GM21367 (cell line): ENCODE measurements around the gene MYO15A.

Source experiments
- ATAC-seq: cut with Tn5 transposase; IDR thresholded peaks from one replicate; pipeline ENCODE4 v1.9.1; 2021; ENCODE audit not compliant: unreplicated experiment

The MYO15A gene, protein sequence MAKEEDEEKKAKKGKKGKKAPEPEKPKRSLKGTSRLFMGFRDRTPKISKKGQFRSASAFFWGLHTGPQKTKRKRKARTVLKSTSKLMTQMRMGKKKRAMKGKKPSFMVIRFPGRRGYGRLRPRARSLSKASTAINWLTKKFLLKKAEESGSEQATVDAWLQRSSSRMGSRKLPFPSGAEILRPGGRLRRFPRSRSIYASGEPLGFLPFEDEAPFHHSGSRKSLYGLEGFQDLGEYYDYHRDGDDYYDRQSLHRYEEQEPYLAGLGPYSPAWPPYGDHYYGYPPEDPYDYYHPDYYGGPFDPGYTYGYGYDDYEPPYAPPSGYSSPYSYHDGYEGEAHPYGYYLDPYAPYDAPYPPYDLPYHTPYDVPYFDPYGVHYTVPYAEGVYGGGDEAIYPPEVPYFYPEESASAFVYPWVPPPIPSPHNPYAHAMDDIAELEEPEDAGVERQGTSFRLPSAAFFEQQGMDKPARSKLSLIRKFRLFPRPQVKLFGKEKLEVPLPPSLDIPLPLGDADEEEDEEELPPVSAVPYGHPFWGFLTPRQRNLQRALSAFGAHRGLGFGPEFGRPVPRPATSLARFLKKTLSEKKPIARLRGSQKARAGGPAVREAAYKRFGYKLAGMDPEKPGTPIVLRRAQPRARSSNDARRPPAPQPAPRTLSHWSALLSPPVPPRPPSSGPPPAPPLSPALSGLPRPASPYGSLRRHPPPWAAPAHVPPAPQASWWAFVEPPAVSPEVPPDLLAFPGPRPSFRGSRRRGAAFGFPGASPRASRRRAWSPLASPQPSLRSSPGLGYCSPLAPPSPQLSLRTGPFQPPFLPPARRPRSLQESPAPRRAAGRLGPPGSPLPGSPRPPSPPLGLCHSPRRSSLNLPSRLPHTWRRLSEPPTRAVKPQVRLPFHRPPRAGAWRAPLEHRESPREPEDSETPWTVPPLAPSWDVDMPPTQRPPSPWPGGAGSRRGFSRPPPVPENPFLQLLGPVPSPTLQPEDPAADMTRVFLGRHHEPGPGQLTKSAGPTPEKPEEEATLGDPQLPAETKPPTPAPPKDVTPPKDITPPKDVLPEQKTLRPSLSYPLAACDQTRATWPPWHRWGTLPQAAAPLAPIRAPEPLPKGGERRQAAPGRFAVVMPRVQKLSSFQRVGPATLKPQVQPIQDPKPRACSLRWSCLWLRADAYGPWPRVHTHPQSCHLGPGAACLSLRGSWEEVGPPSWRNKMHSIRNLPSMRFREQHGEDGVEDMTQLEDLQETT (N-terminal part only)

DNA sequence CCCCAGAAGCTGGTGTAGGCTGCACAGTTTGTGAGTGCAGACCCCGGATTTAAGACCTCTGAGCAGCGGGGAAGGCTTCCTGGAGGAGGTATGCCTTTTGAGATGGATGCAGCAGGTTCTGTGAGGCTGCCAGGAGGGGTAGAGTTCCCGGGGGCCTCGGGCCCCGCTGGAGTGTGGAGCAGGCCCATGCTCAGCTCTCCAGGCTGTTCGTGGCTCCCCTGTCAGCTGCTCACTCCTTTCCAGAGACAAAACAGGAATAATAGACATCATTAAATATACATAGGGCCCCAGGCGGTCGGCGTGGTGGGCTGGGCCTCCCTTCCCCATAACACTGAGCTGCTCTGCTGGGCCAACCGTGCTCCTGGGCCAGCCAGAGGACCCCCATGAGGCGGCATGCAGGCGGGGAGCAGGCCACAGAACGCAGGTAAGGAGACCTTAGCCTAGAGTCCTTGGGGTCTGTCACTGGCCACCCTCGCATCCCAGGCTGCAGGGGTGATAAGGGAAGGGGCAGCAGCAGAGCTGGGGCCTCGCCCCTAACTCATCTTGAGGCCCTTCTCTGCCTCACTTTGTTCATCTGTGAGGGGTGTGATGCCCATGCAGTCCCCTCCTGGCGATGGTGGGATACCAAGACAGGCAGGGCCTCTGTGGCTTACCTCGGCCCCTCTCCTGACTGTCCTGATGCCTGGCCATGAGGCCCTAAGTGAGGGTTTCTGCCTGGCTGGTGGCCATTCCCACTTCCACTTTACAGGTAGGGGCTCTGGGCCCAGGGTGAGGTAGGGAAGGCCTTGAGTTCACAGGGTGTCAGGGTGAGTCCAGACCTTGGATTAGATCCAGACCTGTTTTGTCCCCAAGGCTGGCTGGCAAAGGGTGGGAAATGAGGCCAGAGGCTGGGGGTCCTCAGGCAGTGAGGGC lies at the start of gene MYO15A:
TSS of gene MYO15A (plus strand) at position 356 of the 912 bp plus-strand sequence. CDS start 10,045 bp downstream, outside the sequence.
- ATAC-seq: no peak

DNA sequence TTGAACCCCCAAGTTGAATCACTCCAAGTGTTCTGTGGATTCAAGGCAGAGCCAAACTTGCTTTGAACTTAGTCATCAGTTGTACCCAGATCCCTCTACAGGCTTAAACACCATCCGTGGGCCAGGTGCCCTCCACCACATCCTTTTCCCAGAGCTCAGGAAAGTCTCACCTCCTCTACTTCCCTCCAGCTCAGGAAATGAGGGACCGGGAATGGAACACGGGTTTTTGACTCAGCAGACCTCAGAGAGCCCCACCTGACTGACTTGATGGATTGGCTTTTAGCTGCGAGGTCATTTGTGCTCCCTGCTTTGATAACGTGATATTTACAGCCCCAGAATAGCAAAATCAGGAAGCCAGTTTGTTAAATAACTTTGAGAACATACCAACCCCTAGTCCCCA lies 49.3 kb upstream of the MYO15A start:
- no peak for ATAC-seq

DNA sequence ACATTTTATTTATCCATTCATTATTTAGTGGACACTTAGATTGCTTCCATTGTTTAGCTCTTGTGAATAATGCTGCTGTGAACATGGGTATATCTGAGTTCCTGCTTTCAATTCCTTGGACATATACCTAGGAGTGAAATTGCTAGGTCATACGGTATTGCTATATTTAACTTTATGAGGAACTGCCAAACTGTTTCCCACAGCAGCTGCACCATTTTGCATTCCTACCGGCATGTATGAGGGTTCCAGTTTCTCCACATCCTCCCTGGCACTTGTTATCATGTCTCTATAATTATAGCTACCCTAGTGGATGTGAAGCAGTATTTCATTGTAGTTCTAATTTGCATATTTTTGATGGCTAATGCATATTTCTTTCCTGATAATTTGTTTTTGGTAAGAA lies 44.5 kb upstream of the MYO15A start:
- ATAC-seq: no peak

DNA sequence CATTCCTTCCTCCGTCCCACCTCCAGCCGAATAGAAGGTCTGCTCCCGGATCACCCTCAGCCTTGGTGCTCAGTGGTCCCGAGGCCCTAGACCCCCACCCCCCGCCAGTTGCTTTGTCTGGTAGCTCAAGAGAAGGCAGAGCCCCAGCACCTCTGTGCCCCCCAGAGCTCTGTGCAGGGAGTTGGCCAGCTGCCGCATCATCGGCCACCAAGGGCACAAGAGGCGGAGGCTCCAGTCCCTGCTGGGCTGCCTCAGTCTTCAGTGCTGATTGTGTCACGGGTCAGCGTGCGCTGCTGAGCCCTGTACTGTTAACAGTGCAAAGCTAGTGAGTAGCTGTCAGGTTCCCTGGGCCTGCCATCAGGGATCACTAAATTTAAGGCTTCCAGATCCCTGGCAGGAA lies 43.0 kb upstream of the MYO15A start:
- ATAC-seq: no peak

DNA sequence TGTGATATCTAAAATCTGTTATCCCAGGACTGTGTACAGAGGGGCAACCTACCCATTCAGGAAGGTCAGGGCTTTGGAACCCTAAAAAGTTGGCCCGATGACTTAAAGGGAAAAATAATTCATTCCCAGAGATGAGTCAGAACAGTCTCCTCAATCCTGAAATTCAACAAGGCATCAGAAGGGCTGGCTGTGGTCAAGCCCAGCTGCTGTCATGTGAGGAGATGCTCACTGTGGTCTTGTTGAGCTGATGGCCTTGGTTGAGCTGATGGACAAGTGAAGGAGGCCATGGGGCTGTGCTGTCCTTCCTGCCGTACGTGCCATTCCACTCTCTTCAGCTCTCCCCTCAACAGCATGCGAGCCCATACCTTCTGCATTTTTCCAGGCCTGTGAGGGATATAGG lies 41.7 kb upstream of the MYO15A start:
- no peak for ATAC-seq

DNA sequence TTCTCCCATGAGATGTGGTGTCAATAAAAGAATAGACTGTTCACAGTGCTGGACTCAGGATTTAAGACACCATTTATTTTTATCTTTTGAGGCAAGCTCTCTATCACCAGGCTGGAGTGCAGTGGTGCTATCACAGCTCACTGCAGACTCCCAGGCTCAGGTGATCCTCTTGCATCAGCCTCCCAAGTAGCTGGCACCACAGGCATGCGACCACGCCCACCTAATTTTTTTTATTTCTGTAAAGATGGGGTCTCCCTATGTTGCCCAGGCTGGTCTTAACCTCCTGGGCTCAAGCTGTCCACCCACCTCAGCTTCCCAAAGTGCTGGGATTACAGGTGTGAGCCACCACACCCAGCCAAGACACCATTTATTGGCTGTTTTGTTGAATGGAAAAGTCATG lies 39.5 kb upstream of the MYO15A start:
- no peak for ATAC-seq

DNA sequence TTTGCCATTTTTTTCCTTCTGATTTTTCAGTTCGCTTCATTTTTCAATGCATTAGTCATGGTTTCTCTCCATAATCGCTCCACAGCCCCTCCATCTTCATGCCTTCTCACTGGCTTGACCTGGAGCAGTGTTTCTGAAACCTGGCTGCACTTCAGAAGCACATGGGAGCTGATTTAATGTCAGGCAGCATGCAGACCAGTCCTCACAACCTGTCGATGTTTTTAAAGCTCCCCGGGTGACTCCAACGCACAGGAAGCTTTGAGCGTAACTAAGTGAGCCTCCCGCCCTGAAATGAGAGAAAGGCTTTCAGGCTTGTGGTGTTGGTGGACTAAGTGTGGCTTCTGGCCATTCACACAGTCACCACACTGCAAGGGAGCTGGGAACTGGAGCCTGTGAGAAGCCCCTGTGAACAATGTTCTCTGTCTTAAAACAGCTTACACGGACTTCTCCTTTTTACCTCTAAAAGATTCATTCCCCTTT lies 37.7 kb upstream of the MYO15A start:
- no peak for ATAC-seq

DNA sequence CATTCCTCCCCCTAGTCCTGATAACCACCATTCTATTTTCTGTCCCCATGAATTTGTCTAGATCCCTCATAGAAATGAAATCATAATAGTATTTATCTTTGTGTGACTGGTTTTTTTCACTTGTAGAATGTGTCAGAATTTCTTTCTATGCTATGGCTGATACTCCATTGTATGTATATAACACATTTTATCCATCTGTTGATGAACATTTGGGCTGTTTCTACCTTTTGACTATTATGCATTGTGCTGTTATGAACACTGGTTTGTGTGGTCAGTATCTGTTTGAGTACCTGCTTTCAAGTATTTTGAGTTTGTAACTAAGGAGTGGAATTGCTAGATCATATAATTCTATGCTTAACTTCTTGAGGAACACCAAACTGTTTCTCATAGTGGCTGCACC lies 36.8 kb upstream of the MYO15A start:
- no peak for ATAC-seq

DNA sequence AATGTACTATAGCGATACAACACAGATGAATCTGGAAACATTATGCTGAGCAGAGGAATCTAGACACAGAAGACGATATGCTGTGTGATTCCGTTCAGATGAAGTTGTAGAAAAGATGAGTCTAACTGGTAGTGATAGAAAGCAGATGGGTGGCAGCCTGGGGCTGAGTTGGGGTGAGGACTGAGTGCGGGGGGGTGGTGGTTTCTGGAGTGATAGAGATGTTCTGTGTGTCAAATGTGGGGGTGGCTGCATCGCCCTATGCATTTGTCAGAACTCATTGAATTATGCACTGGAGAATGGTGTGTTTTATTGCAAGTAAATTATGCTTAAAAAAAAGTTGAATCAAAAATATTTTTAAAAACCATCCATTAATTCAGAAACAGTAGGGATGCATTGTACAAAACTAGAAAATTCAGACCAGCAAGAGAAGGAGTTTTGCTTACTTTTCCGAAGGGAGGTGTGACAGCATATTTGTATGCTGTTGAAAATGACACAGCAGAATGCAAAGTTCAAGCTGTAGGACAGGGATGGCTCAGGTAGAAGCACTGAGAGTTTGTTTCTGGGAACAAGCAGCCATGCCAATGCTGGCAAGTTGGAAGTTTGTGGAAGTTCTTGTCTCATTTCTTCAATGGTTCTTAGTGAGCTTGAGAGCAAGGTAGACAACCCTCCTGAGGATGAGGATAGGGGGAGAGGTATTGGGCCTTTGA lies 33.8 kb upstream of the MYO15A start:
- no peak for ATAC-seq

DNA sequence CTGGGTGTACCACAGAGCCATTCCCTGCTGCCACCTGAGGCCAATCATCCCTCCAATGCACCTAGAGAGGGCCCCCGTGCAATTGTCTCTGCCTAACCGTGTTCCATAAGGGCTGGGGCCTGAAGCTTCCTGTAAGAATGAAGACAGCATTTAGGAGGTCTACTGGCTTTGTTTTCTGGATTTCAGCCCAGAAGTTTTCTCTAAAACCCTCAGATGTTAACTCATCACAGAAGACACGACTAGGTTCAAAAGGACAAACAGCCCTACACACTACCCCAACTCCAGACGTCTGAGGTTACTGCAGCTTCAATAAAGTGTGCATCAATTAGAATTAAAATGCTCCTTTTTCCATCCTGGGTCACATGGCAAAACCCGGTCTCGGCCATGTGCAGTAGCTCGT lies 31.6 kb upstream of the MYO15A start:
- ATAC-seq: no peak

DNA sequence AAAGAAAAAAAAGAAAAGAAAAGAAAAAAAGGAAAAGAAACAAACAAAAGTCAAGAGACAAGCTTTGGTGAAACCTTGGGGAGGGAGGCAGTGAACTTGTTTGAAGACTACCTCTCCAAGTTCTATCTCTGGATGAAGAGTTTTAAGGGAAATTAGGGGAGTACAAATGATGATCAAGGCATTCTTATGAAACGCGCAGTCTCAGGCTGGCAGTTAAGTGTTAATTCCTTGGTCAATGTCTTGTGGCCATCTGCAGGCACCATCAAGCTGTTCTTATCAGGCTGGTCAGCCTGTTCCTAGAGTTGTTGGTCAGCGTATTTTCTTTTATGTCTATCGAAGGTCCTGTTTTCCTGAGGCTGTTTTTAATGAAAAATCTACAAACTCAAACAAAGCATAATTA lies 29.0 kb upstream of the MYO15A start:
- no peak for ATAC-seq

DNA sequence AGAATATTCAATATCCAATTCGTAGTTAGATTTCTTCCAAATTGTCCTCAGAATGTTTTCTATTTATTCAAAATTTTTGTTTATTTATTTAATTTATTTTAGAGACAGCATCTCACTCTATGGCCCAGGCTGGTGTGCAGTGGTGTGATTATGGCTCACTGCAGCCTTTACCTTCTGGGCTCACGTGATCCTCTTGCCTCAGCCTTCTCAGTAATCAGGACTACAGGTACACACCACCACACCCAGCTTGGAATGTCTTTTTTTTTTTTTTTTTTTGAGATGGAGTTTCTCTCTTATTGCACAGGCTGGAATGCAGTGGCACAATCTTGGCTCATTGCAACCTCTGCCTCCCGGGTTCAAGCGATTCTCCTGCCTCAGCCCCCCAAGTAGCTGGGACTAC lies 24.3 kb upstream of the MYO15A start:
- no peak for ATAC-seq

DNA sequence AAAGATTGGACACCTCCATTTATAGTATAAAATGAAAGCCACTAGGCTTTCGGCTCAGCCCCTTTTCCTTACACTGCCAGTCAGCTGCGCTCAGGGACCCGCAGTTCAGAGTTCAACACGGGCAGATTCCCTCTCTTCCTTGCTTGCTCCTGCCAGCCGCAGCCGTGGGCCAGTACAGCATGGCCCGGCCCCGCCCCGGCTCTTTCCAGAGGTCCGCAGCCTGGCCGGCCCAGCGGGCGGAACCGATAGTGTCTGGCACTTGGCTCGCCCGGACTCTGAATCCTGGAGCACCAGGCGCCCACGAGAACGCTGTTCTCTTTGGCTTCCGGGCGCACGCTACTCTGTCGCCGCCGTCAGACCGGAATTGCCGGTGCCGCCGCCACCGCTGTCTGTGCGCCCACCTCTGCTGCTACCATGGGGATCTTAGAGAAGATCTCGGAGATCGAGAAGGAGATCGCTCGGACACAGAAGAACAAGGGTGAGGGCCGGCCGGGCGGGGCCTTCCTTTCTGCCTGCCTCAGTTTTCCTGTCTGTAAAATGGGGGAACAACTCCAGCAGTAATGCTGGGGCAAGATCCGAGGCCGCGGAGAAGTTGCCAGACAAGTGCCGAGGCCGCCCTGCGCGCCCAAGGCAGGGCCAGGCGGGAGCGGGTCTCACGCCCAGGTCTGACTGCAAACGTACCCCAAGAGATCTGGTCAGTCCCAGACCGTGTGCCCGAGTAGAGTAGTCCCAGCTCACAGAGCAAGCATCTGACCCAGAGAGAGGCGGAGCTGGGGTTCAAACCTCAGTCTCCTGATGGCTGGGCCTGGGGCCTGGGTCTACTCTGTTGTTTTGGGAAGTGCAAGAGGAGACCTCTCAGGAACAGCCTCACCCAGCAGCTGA lies 20.7 kb upstream of the MYO15A start, which contains the start of gene DRG2:
TSS of gene DRG2 (plus strand) at position 339 of the 882 bp plus-strand sequence. CDS start at position 415, 76 bp downstream.
- ATAC-seq: peak; percentile 70

DNA sequence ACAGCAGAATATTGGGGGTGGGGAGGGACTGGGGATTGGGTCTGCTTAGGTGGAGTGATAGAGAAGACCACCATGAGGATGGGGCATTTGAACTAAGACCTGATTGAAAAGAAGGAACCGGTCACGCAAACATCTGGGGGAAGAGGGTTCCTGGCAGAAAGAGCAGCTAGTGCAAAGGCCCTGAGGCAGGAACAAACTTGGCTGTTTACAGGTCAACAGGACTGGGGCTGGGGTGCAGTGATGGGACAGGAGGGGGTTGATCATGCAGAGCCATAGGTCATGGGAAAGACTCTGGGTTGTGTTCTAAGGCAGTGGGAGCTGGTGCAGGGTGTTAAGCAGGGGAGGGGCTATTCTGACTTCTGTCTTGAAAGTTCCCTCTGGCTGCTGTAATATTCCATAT lies 18.9 kb upstream of the MYO15A start:
- ATAC-seq: no peak

DNA sequence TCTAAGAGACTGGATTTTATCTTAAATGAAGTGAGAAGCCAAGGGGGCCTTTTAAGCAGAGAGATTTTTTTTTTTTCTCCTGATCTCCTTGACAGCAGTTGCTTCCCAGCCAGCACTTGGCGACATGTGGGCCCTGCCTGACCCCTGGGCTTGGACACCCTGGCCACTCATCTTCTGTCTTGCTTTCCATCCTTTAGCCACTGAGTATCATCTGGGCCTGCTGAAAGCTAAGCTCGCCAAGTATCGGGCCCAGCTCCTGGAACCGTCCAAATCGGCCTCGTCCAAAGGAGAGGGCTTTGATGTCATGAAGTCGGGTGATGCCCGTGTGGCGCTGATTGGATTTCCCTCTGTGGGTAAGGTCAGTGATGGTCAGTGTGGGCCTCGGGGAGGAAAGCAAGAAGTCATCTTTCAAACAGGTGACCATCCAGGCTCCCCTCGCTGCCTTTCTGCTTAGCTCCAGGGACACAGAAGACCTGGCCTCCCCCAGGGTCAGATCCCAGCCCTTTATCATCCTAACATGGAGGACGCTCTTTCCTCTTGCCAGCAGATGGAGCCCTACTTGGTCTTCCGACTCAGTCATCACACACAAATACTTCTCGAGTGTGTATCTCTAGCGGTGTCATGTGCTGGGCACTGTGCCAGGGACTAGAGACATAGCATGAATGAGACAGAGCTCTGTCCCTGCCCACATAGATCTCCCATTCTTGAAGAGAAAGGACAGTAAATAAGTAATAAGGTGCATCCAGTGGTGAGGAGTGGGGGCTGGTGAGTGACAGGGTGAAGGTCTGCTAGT lies 14.7 kb upstream of the MYO15A start:
- no peak for ATAC-seq

DNA sequence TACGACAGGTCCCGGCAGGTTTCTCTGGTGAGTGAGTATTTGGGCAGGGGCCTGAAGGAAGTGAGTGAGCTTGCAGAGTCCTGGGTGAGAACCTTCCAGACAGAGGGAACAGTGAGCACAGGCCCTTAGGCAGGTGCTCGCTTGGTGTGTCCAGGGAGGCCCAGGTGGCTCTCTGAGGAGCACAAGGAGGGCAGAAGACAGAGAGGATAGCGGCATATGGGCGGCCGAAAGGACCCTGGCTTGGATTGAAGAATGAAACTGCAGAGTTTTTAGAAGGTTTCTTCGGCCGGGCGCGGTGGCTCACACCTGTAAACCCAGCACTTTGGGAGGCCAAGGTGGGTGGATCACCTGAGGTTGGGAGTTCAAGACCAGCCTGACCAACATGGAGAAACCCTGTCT lies 14.1 kb upstream of the MYO15A start:
- ATAC-seq: no peak

DNA sequence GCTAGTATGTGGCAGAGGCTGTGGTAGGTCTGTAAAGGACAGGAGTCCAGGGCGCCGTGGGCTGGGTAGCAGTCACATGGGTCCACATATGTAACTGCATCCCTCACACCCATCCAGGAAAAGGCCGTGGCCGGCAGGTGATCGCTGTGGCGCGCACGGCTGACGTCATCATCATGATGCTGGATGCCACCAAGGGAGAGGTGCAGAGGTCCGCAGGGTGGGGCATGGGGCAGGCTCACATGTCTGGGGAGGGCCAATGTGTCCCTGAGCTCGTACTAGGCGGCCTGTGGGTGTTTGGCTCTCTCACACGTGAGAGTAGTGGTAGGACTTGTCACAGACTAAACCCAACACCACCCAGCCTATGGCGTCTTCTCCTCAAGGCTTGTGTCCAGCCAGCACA lies 9.0 kb upstream of the MYO15A start:
- no peak for ATAC-seq

DNA sequence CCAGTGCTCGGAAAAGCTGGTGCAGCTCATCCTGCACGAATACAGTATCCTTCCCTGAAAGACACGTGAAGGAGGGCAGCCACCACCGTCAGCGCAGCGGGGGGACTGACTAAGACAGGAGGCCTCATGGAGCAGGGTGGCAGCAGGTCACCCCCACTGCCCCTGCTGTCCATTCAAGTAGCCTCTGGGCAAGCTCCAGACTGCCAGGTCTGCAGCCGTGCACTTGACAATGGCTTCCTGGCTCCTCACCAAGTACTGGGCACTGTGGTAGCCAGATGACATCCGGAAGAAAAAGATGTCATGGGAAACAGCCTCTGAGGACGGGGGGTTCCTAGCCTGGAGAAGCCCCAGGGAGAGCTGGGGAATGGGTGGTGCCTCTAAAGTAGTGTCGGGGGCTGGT lies 7.9 kb upstream of the MYO15A start:
- ATAC-seq: no peak
